Mammary epithelial cell (primary cell): ENCODE data around the gene KRT85.

Source experiments
- CTCF ChIP-seq, 2 donors: IDR thresholded peaks in 1 of 2; conservative IDR thresholded peaks in 1 of 2; 2 replicates each; pipeline ENCODE4 v1.5.1; 2011 to 2012; ENCODE audit warnings: inconsistent platforms in 2 of 2, low read length in 2 of 2, mild to moderate bottlenecking in 2 of 2, control low read depth in 1 of 2, low read depth in 1 of 2; ENCODE audit not compliant: insufficient read depth in 1 of 2; ENCODE audit errors: extremely low read depth in 1 of 2
- EZH2 ChIP-seq: IDR thresholded peaks from 2 replicates; pipeline ENCODE4 v1.6.1; 2012; ENCODE audit warnings: low read length, inconsistent platforms, borderline replicate concordance

- peak; percentile 64 to 69 for TF ChIP-seq CTCF (conservative IDR thresholded peaks at IDR 0.05 in 1 of 2, IDR thresholded peaks at IDR 0.05 in 1 of 2; ENCODE audit: extremely low read depth in 1 of 2, insufficient read depth in 1 of 2, low read depth in 1 of 2, low read length in 2 of 2)
- no peak for TF ChIP-seq EZH2
Measured at GRCh38 chr12:52395761-52396434, 28.6 kb upstream of the KRT85 start.
